Measurements from ENCODE around the gene SLC25A12.
A peak's percentile ranks its signal among the peaks of the same experiment; 100 is the strongest.

SLC25A12 gene

GRCh38 chr2:171745141-171745540 lies 148.9 kb downstream of the SLC25A12 start:
- no peaks in the 10 kb centered on the region for H3K79me2 ChIP-seq (ENCODE audit: control insufficient read depth, low read length)
- no peaks in the 10 kb centered on the region for H4K20me1 ChIP-seq (ENCODE audit: control insufficient read depth, insufficient read depth, low read depth, low read length)
- no peaks in the 10 kb centered on the region for H3F3A ChIP-seq (ENCODE audit: control insufficient read depth, insufficient read depth)
- no peak overlapping the region for H3K4me3 ChIP-seq (ENCODE audit: low read length)
- H3K27ac ChIP-seq (ENCODE audit: low read depth, low read length) = no peak overlapping the region
- TF ChIP-seq EZH2phosphoT487 (IDR thresholded peaks at IDR 0.05; ENCODE audit: borderline replicate concordance, low read length) (no peak), CTCF (IDR thresholded peaks at IDR 0.05; ENCODE audit: low read depth, low read length, poor library complexity, severe bottlenecking) (no peak)
- no peak overlapping the region for H3K4me2 ChIP-seq (ENCODE audit: low read length)
- peaks cover 20% of the 10 kb centered on the region for H3K4me1 ChIP-seq (ENCODE audit: control insufficient read depth, low read length)
- H3K27me3 ChIP-seq (ENCODE audit: control insufficient read depth, low read length) = no peaks in the 10 kb centered on the region
- H3K9me3 ChIP-seq (ENCODE audit: control insufficient read depth, insufficient read depth, low read length) = no peaks in the 10 kb centered on the region
- H3K9me2 ChIP-seq (replicated peaks; ENCODE audit: control insufficient read depth, low read length) = no peaks in the 10 kb centered on the region
- peaks cover 28% of the 10 kb centered on the region for H3K36me3 ChIP-seq (ENCODE audit: control insufficient read depth, low read length)

- Histone ChIP-seq H3K27me3 (ENCODE audit: control insufficient read depth, low read length) (no peaks in the 10 kb centered on the region), H3F3A (ENCODE audit: control insufficient read depth, insufficient read depth) (no peaks in the 10 kb centered on the region), H3K4me2 (ENCODE audit: low read length) (no peak overlapping the region), H3K9me2 (replicated peaks; ENCODE audit: control insufficient read depth, low read length) (no peaks in the 10 kb centered on the region), H3K27ac (ENCODE audit: low read depth, low read length) (no peak overlapping the region), H4K20me1 (ENCODE audit: control insufficient read depth, insufficient read depth, low read depth, low read length) (no peaks in the 10 kb centered on the region), H3K36me3 (ENCODE audit: control insufficient read depth, low read length) (peaks cover 24% of the 10 kb centered on the region), H3K79me2 (ENCODE audit: control insufficient read depth, low read length) (no peaks in the 10 kb centered on the region), H3K4me3 (ENCODE audit: low read length) (no peak overlapping the region), H3K4me1 (ENCODE audit: control insufficient read depth, low read length) (peaks cover 20% of the 10 kb centered on the region), H3K9me3 (ENCODE audit: control insufficient read depth, insufficient read depth, low read length) (no peaks in the 10 kb centered on the region)
- TF ChIP-seq EZH2phosphoT487 (IDR thresholded peaks at IDR 0.05; ENCODE audit: borderline replicate concordance, low read length) = no peak
- TF ChIP-seq CTCF (IDR thresholded peaks at IDR 0.05; ENCODE audit: low read depth, low read length, poor library complexity, severe bottlenecking) = no peak
Observed at GRCh38 chr2:171742760-171743159, 151.3 kb downstream of the SLC25A12 start.

- no peaks in the 10 kb centered on the region for H3K27me3 ChIP-seq (ENCODE audit: control insufficient read depth, low read length)
- peaks cover 20% of the 10 kb centered on the region for H3K4me1 ChIP-seq (ENCODE audit: control insufficient read depth, low read length)
- H3K4me3 ChIP-seq (ENCODE audit: low read length) = no peak overlapping the region
- H3K27ac ChIP-seq (ENCODE audit: low read depth, low read length) = no peak overlapping the region
- no peaks in the 10 kb centered on the region for H3K79me2 ChIP-seq (ENCODE audit: control insufficient read depth, low read length)
- H3K9me3 ChIP-seq (ENCODE audit: control insufficient read depth, insufficient read depth, low read length) = no peaks in the 10 kb centered on the region
- peaks cover 17% of the 10 kb centered on the region for H3K36me3 ChIP-seq (ENCODE audit: control insufficient read depth, low read length)
- no peak for TF ChIP-seq CTCF (IDR thresholded peaks at IDR 0.05; ENCODE audit: low read depth, low read length, poor library complexity, severe bottlenecking)
- TF ChIP-seq EZH2phosphoT487 (IDR thresholded peaks at IDR 0.05; ENCODE audit: borderline replicate concordance, low read length) = no peak
- H4K20me1 ChIP-seq (ENCODE audit: control insufficient read depth, insufficient read depth, low read depth, low read length) = no peaks in the 10 kb centered on the region
- H3K9me2 ChIP-seq (replicated peaks; ENCODE audit: control insufficient read depth, low read length) = no peaks in the 10 kb centered on the region
- peak overlapping the region; percentile 14; the same call in 1 of the 2 replicates for H3K4me2 ChIP-seq (ENCODE audit: low read length)
- no peaks in the 10 kb centered on the region for H3F3A ChIP-seq (ENCODE audit: control insufficient read depth, insufficient read depth)
Observed at GRCh38 chr2:171741189-171741588, 152.9 kb downstream of the SLC25A12 start.
